Right ventricle myocardium inferior (tissue), 1 donor: ENCODE data around the gene ATN1. TPM values are rescaled to one million over a fixed set of nuclear protein-coding genes. Genes with fewer than 3 reads are reported as not detected.
"Not testable (repeated sequence)": the region's sequence is repeated elsewhere in the genome, so short reads cannot be mapped to it uniquely, and the experiment has no call there.

ENCODE experiments used
- ATAC-seq: fragments of 200-7000 bp; cut with Tn5 transposase; one replicate; pipeline ENCODE4 v1.9.1; 2020; ENCODE audit warnings: mild to moderate bottlenecking, moderate library complexity
- DNase-seq: peaks from one replicate; pipeline ENCODE4 v3.0.0; 2021; ENCODE audit errors: missing footprints
- intact Hi-C: fragments of 100-400 bp; cut with DNase I; formaldehyde crosslinking; loops from one replicate; pipeline ENCODE4 v1.11.0; 2022
- total RNA-seq: library from RNA; stranded (reverse); fragmentation: NEBNext Ultra II Directional; extraction: Animal tissue kit (Norgen Biotek cat#: 25700); gene quantifications from one replicate; pipeline ENCODE4 v1.2.1, GENCODE V29; 2021
- donor health status: DM: no; HTN: yes; CAD: no; lungs with severe emphysema.

ATN1 gene
- total RNA-seq, 1 donor from 2014 or later, result 78.9 TPM

DNA sequence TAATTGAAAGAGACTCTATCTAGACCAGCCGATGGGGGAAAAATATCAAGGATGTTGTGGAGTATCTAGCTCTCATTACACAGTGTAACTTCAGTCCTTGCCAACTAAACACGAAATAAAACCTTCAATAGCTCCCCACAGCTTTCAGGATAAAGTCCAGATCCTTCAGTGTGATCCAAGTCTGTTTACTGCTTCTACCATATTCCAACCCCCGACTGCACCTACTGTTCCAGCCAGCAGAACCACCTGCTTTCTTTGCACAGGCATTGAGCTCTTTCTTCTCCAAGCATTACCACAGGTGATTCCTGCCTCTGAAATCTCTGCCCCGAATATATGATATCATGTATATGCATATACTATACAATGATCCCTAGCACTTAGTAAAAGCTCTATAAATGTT lies 25.3 kb upstream of the ATN1 start:
- no peak for DNase-seq
- intact Hi-C loops, result no loop called here

DNA sequence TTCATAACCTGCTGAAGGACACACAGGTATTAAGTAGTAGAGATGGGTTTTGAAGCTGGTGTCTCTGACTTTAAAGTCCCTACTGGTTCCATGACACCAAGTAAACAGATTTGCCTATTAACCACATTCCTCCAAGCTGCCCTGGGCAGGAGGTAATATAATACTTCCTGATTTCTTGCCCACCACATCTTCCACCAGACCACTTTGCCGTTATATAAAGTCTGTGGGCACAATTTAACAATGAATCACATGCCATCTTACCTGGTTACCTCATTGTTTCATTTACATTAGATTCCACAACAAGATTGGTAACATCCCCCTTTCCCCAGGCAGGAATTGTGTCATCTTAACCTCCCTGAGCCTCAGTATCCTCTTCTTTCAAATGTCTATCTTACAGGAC lies 24.0 kb upstream of the ATN1 start:
- ATAC-seq (no peak), DNase-seq (no peak)
- intact Hi-C loops, result loop anchor here (2.0 kb wide), 1 partner anchor 21 kb away; no protein-coding TSS in a partner anchor

More for the DNA sequence above, 25.3 kb upstream of the ATN1 start:
- no peak for ATAC-seq

DNA sequence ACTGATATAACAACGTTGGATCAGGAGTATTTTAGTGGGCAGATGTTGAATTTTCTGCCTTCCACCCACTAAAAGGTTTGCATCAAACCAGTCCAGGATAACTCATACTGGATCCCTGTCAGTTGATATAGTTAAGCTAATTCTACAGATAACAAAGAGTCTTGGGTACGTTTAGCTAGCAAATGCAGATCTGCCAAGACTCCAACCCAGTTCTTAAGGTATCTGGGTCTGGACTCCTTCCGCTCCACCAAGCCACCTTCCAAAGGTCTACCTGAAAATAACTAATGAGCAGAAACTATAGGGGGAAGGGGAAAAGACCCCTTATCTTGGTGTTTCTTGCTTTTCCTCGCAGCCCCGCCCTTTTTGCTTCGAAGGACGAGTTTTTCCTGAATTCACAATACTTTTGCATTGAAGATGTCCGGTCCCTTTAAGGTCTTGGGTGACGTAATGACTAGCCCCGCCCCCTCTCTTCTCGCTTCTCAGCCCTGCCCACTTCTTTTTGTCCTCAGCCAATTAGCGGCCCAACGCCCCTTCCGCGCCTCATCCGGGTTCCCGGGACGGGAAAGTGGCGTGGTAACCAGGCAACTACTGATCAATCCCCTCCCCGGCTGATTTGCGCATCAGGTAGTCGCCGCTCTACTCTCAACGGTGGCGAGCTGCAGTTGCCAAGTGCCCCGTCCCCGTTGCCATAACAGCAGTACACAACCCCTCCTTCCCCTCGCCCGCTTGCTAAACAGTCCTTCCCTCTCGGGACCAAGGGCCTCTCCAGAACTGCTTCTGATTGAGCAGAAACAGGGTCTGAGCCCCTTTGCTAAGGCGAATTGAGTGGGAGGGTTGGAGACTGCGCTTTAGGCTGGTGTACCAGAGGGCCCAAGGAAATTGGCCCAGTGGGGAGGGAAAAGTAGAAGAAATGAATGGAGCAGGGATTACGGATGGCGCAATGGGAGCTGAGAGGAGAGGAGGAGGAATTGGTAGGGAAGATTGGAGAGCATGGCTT lies 23.2 kb upstream of the ATN1 start, which contains the start of gene LRRC23:
LRRC23 (plus strand) TSS at position 543 of the 997 bp plus-strand sequence. CDS start 812 bp downstream, outside the sequence.
- intact Hi-C loops, result loop anchor here (2.0 kb wide), 1 partner anchor 20 kb away; no protein-coding TSS in a partner anchor
- peak; percentile 98 for ATAC-seq
- DNase-seq, result peak; percentile 98

DNA sequence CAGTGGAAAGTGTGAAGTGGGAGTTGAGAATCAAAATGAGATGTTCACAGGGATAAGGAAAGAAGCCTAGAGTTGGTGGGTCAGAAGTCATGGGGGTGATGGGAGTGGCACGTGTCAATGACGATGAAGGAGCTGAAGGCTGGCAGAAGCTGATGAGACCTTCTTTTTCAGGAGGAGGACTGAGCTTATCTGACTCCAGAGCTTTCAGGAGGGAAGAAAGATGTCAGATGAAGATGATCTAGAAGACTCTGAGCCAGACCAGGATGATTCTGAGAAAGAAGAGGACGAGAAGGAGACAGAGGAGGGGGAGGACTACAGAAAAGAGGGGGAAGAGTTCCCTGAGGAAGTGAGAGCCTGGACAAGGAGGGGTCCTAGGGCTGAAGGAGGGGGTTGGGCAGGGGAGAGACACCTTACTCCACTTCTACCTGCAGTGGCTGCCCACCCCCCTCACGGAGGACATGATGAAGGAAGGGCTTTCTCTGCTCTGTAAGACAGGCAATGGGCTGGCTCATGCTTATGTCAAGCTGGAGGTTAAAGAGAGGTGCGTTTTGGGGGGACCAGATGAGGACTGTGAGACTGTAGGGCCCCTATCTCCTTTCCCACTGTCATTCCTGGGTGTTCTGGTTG lies 22.2 kb upstream of the ATN1 start:
- intact Hi-C loops, result loop anchor here (2.0 kb wide), 1 partner anchor 19 kb away; no protein-coding TSS in a partner anchor
- DNase-seq (no peak), ATAC-seq (no peak)

DNA sequence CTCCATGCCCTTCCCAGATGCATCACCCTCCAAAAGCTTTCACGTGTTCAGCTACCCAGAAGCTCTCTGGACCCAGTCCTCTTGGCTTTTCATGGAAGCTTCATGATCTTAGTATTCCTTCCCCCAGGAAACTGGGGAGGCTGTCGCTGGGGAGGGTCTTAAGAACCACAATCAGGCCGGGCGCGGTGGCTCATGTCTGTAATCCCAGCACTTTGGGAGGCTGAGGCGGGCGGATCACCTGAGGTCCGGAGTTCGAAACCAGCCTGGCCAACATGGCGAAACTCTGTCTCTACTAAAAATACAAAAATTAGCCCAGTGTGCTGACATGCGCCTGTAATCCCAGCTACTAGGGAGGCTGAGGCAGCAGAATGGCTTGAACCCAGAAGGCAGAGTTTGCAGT lies 19.6 kb upstream of the ATN1 start:
- ATAC-seq, DNase-seq, intact Hi-C loops: not testable (repeated sequence)

DNA sequence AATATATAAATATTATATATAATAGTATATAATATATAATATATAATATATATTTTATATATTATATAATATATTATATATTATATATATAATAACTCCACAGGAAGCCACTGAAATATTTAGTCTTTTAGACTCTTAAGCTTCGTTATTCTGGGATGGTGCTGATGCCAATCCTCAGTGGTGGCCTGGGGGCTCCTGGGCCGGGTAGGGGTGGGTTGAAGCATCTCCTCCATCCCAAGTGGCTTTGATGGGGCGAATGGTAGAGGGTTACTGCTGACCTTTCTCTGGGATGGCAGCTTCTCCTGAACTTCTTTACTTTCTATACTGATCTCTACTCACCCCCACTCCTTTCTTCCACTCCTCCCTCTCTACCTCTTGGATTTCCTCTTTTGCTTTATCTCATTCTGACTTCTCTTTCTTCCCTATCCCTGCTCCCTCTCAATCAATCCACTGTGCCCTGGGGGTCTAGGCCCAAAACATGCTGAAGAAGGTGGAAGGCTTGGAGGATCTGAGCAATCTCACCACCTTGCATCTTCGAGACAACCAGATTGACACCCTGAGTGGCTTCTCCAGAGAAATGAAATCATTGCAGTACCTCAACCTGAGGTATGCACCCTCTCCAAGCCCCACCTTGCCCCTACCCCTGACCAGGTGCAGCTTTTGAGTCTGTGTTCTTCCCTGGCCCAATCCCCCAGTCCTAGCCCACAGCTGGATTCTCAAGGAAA lies 18.2 kb upstream of the ATN1 start:
- ATAC-seq, result no peak
- intact Hi-C loops, result no loop called here
- no peak for DNase-seq

DNA sequence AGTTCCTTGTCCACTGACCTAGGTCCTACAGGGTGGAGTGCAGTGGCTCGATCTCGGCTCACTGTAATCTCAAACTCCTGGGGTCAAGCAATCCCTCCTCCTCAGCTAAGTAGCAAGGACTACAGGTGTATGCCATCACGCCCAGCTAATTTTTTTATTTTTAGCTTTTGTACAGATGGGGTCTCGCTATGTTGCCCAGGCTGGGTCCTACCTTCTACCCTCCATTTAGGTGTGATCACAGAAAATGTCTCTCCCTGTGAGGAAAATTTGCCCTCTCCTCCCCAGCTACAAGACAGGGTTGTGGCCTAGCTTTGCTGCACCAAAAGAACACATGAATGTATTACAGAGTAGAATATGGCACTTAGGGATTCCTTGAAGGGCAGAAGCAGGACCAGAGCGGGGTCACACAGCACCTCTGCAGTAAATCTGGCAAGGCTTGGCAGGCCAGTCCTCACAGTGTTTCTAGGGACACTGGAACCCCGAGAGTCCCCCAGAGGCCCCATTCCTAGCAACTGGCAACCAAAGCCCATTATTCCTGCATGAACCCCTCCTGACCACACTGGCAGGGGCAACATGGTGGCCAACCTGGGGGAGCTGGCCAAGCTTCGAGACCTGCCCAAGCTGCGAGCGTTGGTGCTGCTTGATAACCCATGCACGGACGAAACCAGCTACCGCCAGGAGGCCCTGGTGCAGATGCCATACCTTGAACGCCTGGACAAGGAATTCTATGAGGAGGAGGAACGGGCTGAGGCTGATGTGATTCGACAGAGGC lies 15.4 kb upstream of the ATN1 start:
- intact Hi-C loops, result no loop called here
- DNase-seq (no peak), ATAC-seq (no peak)

DNA sequence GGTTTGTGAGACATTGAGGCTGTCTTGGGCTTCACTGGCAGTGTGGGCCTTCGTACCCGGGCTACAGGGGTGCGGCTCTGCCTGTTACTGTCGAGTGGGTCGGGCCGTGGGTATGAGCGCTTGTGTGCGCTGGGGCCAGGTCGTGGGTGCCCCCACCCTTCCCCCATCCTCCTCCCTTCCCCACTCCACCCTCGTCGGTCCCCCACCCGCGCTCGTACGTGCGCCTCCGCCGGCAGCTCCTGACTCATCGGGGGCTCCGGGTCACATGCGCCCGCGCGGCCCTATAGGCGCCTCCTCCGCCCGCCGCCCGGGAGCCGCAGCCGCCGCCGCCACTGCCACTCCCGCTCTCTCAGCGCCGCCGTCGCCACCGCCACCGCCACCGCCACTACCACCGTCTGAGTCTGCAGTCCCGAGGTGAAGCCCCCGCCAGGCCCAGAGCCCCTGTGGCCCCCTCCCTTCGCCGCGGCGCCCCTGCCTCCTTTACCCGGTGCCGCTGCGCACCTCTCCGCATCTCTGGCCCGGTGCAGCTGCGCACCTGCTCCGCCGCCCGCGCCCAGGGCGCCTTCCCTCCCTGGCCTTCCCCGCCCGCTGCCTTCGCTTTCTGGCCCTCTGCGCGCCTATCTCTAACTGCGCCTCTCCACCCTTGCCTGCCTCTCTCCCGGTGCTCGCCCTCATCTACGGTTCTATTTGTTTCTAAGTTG lies 13.4 kb upstream of the ATN1 start, which contains the start of gene ENO2:
ENO2 (plus strand) TSS at position 335 of the 701 bp plus-strand sequence. CDS start 1,253 bp downstream, outside the sequence.
- intact Hi-C loops, result no loop called here
- DNase-seq (peak; percentile 87), ATAC-seq (peak; percentile 89)

DNA sequence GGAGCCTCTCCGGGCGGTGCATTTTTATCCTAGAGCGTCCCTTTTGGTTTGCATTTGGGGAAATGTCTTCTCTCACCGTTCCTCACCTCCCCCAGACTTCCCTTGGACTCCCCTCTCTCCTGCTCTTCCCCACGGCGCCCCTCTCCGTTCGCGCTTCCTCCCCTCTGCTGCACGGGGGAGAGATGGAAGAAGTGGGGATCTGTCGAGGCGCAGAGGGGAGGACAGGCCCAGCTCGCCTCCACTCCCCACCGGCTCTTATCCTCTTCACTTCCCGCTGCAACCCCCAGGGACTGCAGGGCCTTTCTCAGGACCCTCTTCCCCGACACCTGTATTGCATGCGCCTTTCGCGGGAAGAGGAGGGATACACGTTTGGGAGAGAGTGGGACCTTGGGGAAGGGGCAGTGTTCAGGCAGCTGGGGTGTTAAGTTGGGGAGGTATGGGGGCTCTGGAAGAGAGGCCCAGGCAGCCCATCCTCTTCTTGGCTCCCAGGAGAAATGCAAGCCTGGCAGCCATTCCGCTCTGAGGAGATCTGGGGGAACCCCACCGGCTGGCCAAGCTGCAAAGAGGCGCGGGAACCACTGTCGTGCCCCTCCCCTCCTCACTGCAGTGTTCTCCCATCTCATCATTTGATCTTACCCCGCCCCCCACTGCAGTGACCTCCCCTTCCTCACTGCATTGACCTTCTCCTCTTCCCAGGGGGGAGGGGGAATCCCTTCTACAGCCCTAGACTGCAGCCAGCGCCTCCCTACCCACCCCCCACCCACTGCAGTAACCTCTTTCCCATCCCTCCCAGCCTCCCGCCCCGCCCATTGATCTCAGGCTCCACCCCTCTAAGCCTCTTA lies 12.6 kb upstream of the ATN1 start:
- intact Hi-C loops, result no loop called here
- DNase-seq (no peak), ATAC-seq (no peak)

DNA sequence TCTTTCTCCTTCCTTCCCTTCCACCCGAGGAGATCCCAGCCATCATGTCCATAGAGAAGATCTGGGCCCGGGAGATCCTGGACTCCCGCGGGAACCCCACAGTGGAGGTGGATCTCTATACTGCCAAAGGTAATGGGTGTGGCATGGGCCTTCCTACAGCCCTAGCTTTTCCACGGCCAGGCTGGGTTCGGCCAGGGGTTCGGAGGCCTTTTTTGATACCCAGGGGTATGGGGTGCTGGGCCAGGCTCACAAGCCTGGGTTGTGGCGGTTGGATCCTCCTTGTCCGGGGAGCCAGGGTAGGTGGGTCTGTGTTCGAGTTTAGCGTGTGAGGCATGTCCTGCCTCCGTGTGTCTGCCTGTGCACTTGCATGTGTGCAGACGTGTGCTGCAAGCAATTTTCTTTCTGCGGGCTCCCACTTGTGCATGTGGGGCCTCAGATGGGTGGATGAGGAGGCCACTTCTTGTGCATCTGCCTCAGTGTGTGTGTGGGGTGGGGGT lies 11.9 kb upstream of the ATN1 start:
- ATAC-seq (no peak), DNase-seq (no peak)
- intact Hi-C loops, result no loop called here

DNA sequence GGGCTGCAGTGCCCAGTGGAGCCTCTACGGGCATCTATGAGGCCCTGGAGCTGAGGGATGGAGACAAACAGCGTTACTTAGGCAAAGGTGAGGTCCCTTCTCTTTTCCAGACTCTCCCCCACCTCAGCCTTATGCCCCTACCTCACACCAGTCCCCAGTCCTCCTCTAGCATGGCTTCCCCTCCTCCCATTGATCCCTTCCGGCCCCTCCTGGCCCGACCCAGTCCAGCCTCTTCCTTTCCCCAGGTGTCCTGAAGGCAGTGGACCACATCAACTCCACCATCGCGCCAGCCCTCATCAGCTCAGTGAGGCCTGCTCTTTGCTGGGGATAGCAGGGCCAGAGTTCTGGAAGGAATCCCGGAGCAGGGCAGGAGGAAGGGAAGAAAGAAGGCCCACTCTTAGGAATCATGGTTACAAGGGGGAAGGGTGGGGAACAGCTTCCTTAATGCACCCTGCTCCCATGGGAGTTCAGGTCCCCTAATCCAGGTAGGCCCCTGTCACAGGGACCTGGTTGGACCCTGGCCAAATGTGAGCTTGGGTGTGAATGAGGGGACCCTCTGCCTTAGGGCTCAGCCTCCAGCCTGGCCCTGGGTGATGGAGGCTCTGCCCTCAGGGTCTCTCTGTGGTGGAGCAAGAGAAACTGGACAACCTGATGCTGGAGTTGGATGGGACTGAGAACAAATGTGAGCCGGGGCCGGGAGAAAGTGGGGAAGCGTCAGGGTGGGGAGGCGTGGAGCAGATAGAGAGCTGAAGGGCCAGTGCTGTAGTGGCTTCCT lies 11.1 kb upstream of the ATN1 start:
- ATAC-seq (no peak), DNase-seq (no peak)
- intact Hi-C loops, result no loop called here

DNA sequence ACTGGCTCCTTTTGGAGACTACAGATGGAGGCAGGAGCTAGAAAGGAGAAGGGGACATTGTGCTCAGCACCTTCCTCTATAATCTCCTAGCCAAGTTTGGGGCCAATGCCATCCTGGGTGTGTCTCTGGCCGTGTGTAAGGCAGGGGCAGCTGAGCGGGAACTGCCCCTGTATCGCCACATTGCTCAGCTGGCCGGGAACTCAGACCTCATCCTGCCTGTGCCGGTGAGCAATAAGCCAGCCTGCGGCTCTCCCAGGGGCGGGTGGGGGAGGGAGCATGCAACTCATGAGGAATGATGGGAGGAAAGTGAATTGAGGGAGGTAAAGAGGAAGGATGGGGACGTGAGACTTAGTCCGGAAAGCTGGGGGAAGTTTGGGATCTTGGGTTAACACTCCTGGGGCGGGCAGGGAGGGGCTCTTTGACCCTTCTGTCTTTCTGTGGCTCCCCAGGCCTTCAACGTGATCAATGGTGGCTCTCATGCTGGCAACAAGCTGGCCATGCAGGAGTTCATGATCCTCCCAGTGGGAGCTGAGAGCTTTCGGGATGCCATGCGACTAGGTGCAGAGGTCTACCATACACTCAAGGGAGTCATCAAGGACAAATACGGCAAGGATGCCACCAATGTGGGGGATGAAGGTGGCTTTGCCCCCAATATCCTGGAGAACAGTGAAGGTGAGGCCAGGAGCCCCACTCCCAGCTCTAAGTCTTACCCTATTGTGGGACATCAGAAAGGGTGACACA lies 10.1 kb upstream of the ATN1 start:
- intact Hi-C loops, result no loop called here
- no peak for ATAC-seq
- no peak for DNase-seq

DNA sequence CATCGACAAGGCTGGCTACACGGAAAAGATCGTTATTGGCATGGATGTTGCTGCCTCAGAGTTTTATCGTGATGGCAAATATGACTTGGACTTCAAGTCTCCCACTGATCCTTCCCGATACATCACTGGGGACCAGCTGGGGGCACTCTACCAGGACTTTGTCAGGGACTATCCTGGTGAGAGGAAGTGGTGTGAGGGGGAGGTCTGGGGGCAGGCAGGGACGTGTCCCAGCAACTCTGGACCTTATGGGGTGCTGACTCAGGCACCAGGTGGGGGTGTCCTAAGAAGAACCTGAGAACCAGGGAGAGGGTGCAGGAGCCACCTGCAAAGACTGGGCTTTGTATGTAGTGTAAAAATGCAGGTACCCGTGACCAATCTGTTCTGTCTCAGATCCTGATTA lies 8.2 kb upstream of the ATN1 start:
- intact Hi-C loops, result no loop called here
- DNase-seq (no peak), ATAC-seq (no peak)

DNA sequence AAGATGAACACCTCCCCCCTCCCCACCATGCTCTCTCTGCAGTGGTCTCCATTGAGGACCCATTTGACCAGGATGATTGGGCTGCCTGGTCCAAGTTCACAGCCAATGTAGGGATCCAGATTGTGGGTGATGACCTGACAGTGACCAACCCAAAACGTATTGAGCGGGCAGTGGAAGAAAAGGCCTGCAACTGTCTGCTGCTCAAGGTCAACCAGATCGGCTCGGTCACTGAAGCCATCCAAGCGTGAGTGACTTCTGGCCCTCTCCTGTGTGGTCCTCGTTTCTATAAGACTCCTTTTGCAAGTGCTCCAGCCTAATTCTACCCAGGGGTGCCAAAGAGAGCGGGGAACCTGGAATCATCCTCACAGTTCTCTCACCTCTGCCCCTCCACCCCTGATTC lies 6.2 kb upstream of the ATN1 start:
- ATAC-seq, result no peak
- DNase-seq, result no peak
- intact Hi-C loops, result no loop called here
